ENCODE data around the gene PDLIM1.

DNA sequence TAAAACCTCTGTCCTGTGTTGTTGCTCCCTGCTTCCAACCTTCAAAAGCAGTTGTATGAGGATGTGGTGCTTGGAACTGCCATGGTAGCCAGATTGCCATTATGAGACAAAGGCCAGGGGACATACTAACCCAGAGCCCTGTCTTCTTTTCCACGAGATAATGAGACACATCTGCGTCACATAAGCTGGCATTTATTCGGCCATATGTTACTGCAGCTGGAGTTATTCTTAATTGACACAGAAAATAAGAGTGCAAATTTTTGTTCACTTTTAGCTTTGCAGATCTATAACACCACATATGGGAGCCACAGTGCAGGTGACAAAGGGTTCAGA is 15.5 kb upstream of the PDLIM1 start:
- TF ChIP-seq, protein P1, sequence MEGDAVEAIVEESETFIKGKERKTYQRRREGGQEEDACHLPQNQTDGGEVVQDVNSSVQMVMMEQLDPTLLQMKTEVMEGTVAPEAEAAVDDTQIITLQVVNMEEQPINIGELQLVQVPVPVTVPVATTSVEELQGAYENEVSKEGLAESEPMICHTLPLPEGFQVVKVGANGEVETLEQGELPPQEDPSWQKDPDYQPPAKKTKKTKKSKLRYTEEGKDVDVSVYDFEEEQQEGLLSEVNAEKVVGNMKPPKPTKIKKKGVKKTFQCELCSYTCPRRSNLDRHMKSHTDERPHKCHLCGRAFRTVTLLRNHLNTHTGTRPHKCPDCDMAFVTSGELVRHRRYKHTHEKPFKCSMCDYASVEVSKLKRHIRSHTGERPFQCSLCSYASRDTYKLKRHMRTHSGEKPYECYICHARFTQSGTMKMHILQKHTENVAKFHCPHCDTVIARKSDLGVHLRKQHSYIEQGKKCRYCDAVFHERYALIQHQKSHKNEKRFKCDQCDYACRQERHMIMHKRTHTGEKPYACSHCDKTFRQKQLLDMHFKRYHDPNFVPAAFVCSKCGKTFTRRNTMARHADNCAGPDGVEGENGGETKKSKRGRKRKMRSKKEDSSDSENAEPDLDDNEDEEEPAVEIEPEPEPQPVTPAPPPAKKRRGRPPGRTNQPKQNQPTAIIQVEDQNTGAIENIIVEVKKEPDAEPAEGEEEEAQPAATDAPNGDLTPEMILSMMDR (conservative IDR thresholded peaks at IDR 0.05 in 1 of 2, IDR thresholded peaks at IDR 0.05 in 1 of 2; ENCODE audit: low read depth in 1 of 2, low read length in 2 of 2), result no peak
- TF ChIP-seq EZH2 (IDR thresholded peaks at IDR 0.05; ENCODE audit: low read length, missing control alignments), result no peak
